Stimulated activated CD4-positive, alpha-beta T cell treated with anti-CD3 and anti-CD28 coated beads, Interleukin-12 subunit alpha, Interleukin-12 subunit beta, amount 100 ng/mL, for 24 hours (primary cell): Measurements from ENCODE around the gene HECTD4.
"Not testable (repeated sequence)": the region's sequence is repeated elsewhere in the genome, so short reads cannot be mapped to it uniquely, and the experiment has no call there.

Experiments
- DNase-seq, 2 experiments: peaks; one replicate each; pipeline ENCODE4 v3.0.0-alpha.2; 2020; ENCODE audit warnings: low read depth in 2 of 2

The HECTD4 gene

GRCh38 chr12:112121780-112122565, 260.3 kb downstream of the HECTD4 start:
- no peak for DNase-seq

GRCh38 chr12:112117685-112118084, 264.5 kb downstream of the HECTD4 start:
- DNase-seq, result no peak

GRCh38 chr12:112116232-112117060, 265.8 kb downstream of the HECTD4 start:
- DNase-seq, result no peak

DNA sequence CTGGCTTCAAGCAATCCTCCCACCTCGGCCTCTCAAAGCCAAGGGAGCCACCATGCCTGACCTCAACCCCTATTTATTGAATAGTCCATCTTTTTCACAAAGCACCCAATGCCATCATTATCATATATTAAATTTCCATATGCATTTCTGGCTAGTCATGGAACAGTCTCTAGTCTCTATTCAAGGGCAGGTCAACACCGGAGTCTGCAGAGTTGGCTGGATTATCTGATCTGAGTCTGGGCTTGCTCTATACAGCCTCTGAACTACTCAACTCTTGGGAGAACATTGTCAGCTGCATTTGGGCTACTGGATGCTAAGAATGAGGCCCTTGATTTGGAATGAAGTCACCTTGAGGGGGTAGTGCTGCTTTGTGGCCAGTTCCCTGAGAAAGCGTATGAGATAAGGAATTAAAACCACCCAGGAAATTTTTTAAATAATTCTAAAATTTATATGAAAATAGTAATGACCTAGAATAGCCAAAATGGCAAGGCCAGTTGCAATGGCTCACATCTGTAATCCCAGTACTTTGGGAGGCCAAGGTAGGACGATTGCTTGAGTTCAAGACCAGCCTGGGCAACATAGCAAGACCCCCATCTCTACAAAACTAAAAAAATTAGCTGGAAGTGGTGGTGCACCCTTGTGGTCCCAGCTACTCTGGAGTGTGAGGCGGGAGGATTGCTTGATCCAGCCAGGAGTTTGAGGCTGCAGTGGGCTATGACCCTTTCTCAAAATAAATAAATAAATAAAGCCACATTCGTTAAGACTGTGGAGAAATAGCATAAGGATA, 266.8 kb downstream of the HECTD4 start:
- no peak for DNase-seq

DNA sequence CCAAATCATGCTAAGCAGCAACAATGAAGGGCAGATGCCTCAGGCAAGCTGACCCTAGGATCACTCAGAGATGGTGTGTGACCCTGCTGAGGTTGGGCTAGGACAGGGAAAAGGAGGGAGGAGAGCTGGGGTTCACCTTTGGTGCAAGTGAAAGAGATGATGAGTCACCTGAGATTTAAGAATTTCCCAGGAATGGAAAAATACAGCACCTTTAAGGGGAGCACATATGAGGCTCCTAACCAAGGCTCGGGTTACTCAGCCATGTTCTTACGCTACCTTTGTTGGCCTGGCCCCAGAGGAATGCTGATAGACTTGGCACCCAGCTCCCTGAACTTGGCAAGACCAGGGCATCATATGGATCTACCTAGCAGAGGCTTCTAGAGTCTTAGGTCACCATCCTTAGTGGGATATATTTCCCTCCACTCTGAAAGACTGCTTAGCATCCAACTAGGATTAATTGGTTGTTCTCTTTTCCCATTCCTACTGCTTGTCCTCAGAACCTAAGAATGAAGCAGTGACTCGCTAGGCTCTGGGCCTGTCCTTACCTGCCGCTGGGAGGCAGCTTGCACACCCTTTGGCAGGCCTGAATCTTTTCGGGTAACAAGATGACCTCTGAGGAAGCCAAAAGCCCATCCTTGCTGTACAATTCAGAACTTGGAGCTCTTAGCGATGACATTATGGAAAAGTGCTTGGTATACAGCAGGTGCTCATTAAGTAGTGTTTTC, 269.7 kb downstream of the HECTD4 start:
- no peak for DNase-seq

DNA sequence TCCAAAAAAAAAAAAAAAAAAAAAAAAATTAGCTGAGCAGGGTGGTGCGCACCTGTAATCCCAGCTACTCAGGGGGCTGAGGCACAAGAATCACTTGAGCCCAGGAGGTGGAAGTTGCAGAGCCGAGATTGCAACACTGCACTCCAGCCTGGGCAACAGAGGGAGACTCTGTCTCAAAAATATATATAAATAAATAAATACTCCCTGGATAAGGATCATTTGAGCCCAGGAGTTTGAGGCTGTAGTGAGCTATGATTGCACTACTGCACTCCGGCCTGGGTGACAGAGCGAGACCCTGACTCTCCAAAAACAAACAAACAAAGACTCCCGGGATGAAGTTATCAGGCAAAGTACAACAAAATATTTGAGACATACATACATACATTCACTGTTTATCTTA, 270.3 kb downstream of the HECTD4 start:
- DNase-seq, result no peak

DNA sequence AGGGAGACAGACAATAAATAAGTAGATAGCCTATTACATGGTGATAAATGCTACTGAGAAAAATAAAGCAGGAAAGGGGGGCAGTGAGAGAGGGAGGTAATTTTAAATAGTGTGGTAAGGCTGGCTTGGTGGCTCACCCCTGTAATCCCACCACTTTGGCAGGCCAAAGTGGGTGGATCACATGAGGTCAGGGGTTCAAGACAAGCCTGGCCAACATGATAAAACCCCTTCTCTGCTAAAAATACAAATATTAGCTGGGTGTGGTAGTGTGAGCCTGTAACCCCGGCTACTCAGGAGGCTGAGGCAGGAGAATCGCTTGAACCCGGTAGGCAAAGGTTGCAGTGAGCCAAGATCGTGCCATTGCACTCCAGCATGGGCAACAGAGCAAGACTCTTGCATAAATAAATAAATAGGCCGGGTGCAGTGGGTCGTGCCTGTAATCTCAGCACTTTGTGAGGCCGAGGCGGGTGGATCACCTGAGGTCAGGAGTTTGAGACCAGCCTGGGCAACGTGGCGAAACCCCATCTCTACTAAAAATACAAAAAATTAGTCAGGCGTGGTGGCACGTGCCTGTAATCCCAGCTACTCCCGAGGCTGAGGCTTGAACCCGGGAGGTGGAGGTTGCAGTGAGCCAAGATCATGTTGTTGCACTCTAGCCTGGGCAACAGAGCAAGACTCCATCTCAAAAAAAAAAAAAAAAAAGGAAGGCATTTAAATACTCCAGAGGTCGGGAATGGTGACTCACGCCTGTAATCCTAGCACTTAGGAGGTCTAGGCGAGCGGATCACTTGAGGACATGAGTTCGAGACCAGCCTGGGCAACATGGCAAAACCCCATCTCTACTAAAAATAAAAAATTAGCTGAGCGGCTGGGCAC, 271.2 kb downstream of the HECTD4 start:
- DNase-seq, result not testable (repeated sequence)
